GM12878 (cell line): ENCODE data around the gene GGPS1. TPM values are rescaled to one million over a fixed set of nuclear protein-coding genes. Genes with fewer than 3 reads are reported as not detected.
A peak's percentile ranks its signal among the peaks of the same experiment; 100 is the strongest.

Experiments used
- BCL3 ChIP-seq: IDR thresholded peaks from 2 replicates; pipeline ENCODE4 v1.6.1; 2011; ENCODE audit warnings: borderline replicate concordance, low read depth, mild to moderate bottlenecking, moderate library complexity, low read length; ENCODE audit not compliant: insufficient read depth, poor library complexity, severe bottlenecking
- CBFB ChIP-seq: IDR thresholded peaks from 2 replicates; pipeline ENCODE4 v1.6.1; 2016; ENCODE audit warnings: antibody characterized with exemption, low read depth
- CBX5 ChIP-seq: sonication (generic); IDR thresholded peaks from 2 replicates; pipeline ENCODE4 v1.6.1; 2016; ENCODE audit warnings: low read depth, moderate library complexity, mild to moderate bottlenecking, inconsistent platforms
- E4F1 ChIP-seq: fragments of 450-650 bp; IDR thresholded peaks from 2 replicates; pipeline ENCODE4 v1.6.1; 2018; ENCODE audit warnings: borderline replicate concordance, mild to moderate bottlenecking; ENCODE audit not compliant: partially characterized antibody
- ELK1 ChIP-seq: IDR thresholded peaks from 2 replicates; pipeline ENCODE4 v1.6.1; 2012; ENCODE audit warnings: low read depth, low read length, improper control_type of control experiment
- EZH2 ChIP-seq: IDR thresholded peaks from 2 replicates; pipeline ENCODE4 v1.6.1; 2012; ENCODE audit warnings: low read depth, mild to moderate bottlenecking, control low read depth, inconsistent platforms, low read length, borderline replicate concordance; ENCODE audit not compliant: control insufficient read depth
- KLF5 ChIP-seq: fragments of 450-650 bp; IDR thresholded peaks from 2 replicates; pipeline ENCODE4 v1.6.1; 2014; ENCODE audit warnings: mild to moderate bottlenecking; ENCODE audit not compliant: partially characterized antibody
- LARP7 ChIP-seq: fragments of 450-650 bp; IDR thresholded peaks from 2 replicates; pipeline ENCODE4 v1.6.1; 2017; ENCODE audit warnings: mild to moderate bottlenecking
- MAX ChIP-seq: IDR thresholded peaks from 2 replicates; pipeline ENCODE4 v1.6.1; 2012; ENCODE audit warnings: low read depth, low read length, improper control_type of control experiment
- MLLT1 ChIP-seq: fragments of 450-650 bp; IDR thresholded peaks from 2 replicates; pipeline ENCODE4 v1.6.1; 2016; ENCODE audit warnings: mild to moderate bottlenecking
- MXI1 ChIP-seq: fragments of 150-350 bp; IDR thresholded peaks from 2 replicates; pipeline ENCODE4 v1.6.1; 2011; ENCODE audit warnings: low read depth, mild to moderate bottlenecking, inconsistent platforms, low read length, improper control_type of control experiment
- MYC ChIP-seq: IDR thresholded peaks from 2 replicates; pipeline ENCODE4 v1.6.1; 2011; ENCODE audit warnings: mild to moderate bottlenecking, low read length, moderate library complexity, inconsistent platforms; ENCODE audit not compliant: insufficient read depth, insufficient replicate concordance, insufficient read length, severe bottlenecking
- NFYA ChIP-seq: IDR thresholded peaks from 2 replicates; pipeline ENCODE4 v1.6.1; 2011; ENCODE audit warnings: low read depth, mild to moderate bottlenecking, low read length, improper control_type of control experiment, borderline replicate concordance
- NFYB ChIP-seq: IDR thresholded peaks from 2 replicates; pipeline ENCODE4 v1.6.1; 2011; ENCODE audit warnings: low read depth, mild to moderate bottlenecking, low read length, improper control_type of control experiment, moderate library complexity; ENCODE audit not compliant: insufficient read depth
- SIN3A ChIP-seq: IDR thresholded peaks from 2 replicates; pipeline ENCODE4 v1.6.1; 2012; ENCODE audit warnings: low read depth, low read length, improper control_type of control experiment
- SMARCA5 ChIP-seq: fragments of 450-650 bp; IDR thresholded peaks from 2 replicates; pipeline ENCODE4 v1.6.1; 2017; ENCODE audit warnings: mild to moderate bottlenecking
- TAF1 ChIP-seq: IDR thresholded peaks from 2 replicates; pipeline ENCODE4 v1.6.1; 2011; ENCODE audit warnings: mild to moderate bottlenecking, low read depth, low read length, borderline replicate concordance
- TCF12 ChIP-seq: IDR thresholded peaks from 2 replicates; pipeline ENCODE4 v1.6.1; 2011; ENCODE audit warnings: low read depth, mild to moderate bottlenecking, low read length
- ZZZ3 ChIP-seq: IDR thresholded peaks from 2 replicates; pipeline ENCODE4 v1.6.1; 2011; ENCODE audit warnings: low read depth; ENCODE audit not compliant: control insufficient read depth, insufficient read length
- polyA plus RNA-seq, 11 experiments: library from polyadenylated mRNA; depleted of rRNA in 4 of 11; unstranded in 6 of 11; stranded (reverse) in 5 of 11; fragments of >200 nt; fragmentation: Nextera tagmentation in 4 of 11; fragmentation: Illumina TruSeq in 1 of 11; extraction: Ambion mirVana in 4 of 11; extraction: Trizol in 1 of 11; gene quantifications; 1 replicate in 1 of 11; 2 replicates in 10 of 11; pipeline versions ENCODE4 v1.2.1 to v1.2.3, GENCODE V29; 2011 to 2016; ENCODE audit warnings: inconsistent platforms in 2 of 11, missing spikeins in 2 of 11, low read depth in 1 of 11
- total RNA-seq, 4 experiments: library from RNA; depleted of rRNA in 3 of 4; stranded (reverse); fragments of >200 nt in 3 of 4; fragmentation: Illumina TruSeq in 1 of 4; extraction: Trizol in 1 of 4; gene quantifications; 2 replicates each; pipeline versions ENCODE4 v1.2.1 to v1.2.3, GENCODE V29; 2013 to 2021

Gene GGPS1
- total and polyA plus RNA-seq, 10 of the 15 experiments (the other 5 are each of a cell fraction or from before 2014, with no cell fraction given), result 15.1 to 36.0 (median 25.3) TPM

GRCh38 chr1:235367000-235367908 lies 38.9 kb downstream of the GGPS1 start, which contains the start of gene TBCE (continued):
- TF ChIP-seq NFYB (peak; percentile 47; the same call in 1 of the 2 replicates), ELK1 (peak; percentile 38; the same call in 1 of the 2 replicates), NFYA (no peak), E4F1 (peak; percentile 61), ZZZ3 (no peak), CBX5 (no peak), TAF1 (peak; percentile 87), EZH2 (no peak), MXI1 (peak; percentile 64), CBFB (peak; percentile 59; the same call in 1 of the 2 replicates), BCL3 (no peak), SIN3A (no peak), SMARCA5 (0 out of 2 replicates have a peak, but pooled peaks have one; percentile 19), LARP7 (peak; percentile 36; the same call in 1 of the 2 replicates), MLLT1 (peak; percentile 91), MYC (no peak), TCF12 (0 out of 2 replicates have a peak, but pooled peaks have one; percentile 20), MAX (peak; percentile 40; the same call in 1 of the 2 replicates), KLF5 (peak; percentile 26)
